ENCODE results near the gene PLEKHG4B.
"Not testable (repeated sequence)": the region's sequence is repeated elsewhere in the genome, so short reads cannot be mapped to it uniquely, and the experiment has no call there.

PLEKHG4B gene

DNA sequence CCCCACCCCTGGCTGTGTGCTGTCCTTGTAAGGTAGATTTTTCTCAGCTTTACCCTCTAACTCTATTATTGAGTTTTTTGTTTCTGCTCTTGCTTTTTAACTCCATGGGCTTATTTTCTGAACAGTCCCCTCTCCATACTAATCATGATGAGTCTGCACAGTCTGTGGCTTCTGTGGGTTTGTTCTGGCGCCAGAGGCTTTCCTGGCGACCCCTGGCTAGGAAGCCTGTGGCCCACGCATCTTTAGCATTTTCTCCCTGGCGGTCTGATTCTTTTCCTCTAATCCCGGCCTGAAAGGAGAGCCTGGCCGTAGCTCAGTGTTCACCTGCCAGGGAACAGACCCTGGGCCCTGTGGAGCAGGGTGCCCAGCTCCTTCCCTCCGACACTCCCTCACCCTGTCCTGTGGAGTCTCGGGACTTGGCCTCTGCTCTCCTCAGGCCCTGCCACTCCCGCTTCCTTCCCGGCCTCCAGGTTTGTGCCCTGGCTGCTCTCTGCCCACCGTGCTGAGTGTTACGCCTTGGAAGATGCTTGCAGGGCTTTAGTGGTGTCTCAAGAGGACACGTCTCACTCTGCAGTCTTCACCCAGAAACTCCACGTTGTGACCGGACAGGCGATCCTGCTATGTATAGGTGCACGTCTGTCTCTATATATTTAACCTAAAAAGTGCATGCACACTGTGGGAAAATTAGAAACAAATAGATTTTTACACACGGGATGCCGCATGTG lies 67.6 kb downstream of the PLEKHG4B start:
- DNase-seq, result no peak

DNA sequence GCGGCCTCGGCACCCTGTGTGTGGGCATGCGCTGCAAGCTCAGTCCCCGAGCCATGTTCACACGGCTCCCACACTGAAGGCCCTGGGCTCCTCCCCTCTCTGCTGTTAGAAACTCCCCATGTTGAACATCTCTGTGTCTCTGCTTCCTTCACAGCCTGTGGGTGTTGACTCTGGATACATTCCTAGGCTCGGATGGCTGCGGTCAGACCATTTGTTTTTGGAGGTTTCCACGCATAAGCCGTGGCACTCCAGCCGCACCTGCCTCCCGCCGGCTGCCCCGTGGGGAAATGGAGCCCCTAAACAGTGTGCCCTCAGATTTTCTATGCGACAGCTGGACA lies 68.2 kb downstream of the PLEKHG4B start:
- no peak for DNase-seq

DNA sequence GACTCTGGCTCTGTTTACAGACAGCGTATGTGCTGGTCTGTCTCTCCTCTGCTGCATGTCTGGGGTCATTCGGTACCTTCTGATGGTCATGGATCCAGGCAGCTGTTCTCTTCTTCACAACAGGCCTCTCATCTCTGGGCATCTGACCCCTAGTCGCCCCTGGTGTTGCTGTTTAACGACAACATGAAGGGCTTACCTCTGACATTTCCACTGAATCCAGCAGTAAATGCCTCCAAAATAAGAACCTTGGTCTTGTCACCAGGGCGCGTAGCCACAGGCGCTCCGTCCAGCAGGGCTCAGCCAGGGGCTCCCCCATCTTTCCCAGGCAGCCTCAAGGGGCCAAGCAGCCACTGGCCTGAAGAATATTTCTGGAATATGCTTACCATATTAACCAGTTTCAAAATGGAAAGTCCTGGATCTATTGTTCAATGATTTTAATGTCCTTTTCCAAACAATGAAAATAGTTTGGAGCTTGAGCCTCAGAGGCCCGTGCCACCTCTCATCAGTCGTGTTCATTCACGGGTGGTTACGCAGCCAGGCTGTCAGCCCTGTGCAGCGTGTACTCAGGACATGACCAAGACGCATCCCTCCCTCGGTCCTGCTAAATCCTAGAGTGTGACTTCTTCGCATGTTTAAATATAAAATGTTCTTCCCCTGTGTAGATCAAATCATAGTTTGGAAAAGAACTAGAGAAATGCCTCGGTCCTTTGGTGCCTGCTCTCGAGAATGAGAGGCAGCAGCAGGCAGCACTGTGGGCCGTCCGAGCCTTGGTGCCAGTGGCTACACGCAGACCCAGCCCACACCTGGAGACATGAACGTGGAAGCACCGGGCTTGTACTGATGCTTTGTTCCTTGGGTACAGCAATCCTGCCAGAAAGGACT lies 69.2 kb downstream of the PLEKHG4B start:
- no peak for DNase-seq

DNA sequence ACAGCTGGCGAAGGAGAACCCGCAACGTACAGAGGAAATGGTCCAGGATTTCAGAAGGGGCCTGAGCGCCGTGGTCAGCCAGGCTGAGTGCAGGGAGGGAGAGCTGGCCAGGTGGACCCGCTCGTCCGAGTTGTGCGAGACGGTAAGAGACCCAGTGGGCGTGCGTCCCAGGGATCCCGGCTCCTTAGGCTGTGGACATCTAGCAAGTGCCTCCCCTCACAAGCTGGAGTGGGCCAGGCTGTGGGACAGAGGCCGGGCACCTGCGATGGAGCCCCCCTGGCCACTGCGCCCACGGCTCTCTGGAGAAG lies 69.8 kb downstream of the PLEKHG4B start:
- no peak for DNase-seq

DNA sequence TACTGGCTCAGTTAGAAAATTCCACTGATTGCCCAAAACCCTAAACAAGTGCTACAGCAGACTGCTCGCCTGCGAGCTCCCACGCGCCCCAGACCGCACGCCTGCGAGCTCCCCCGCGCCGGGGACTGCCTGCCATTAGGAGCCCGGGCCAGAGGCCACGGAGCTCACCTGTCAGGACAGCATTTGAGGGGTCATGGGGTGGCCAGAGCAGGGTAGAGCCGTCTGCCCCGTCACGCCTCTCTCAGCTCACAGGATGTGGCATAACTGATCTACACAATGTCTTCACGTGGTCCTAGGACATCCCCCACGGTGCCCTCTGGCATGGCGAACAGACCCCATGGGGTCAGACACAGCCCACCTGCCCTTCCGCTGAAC lies 70.2 kb downstream of the PLEKHG4B start:
- no peak for DNase-seq

DNA sequence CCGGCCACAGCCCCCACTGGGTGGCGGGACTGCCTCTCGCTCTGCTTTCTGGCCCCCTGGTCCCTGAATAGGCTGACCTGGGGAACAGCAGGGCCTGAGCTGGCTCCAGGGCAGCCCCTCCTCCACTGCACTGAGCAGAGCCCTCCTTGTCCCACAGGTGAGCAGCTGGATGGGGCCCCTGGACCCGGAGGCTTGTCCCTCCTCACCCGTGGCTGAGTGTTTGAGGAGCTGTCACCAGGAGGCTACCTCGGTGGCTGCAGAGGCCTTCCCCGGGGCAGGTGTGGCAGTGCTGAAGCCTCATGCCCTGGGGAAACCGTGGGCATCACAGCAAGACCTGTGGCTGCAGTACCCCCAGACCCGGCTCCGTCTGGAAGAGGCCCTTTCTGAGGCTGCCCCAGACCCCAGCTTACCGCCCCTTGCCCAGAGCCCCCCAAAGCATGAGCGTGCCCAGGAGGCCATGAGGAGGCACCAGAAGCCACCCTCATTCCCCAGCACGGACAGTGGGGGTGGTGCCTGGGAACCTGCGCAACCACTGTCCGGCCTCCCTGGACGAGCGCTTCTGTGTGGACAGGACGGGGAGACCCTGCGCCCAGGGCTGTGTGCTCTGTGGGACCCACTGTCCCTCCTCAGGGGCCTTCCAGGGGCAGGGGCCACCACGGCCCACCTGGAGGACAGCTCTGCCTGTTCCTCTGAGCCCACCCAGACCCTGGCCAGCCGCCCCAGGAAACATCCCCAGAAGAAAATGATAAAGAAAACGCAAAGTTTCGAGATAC lies 70.8 kb downstream of the PLEKHG4B start:
- no peak for DNase-seq

DNA sequence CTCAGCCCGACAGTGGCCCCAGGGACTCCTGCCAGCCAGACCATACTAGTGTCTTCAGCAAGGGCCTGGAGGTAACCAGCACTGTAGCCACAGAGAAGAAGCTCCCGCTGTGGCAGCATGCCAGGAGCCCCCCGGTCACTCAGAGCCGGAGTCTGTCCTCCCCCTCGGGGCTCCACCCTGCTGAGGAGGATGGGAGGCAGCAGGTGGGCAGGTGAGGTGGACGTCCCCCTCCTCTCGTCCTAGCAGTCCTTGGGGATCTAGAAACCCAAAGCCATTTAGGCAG lies 71.3 kb downstream of the PLEKHG4B start:
- no peak for DNase-seq

DNA sequence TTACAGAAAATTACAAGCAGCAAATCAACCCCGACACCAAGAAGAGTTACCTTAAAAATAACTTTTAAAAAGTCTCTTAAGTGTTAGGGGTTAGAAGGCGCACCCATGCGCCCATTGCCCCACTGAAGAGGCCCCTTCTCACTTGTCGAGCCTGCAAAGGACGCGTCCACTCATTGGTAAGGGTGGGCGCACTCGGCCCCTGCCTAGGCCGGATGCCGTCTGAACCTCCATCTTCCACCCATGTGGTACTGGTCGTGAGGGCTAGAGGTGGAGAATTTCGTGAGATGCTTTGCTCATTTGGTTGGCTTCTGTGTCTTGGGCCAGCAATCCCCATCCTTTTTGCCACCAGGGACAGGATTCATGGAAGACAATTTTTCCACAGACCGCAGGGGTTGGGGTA lies 71.9 kb downstream of the PLEKHG4B start:
- DNase-seq, result no peak

DNA sequence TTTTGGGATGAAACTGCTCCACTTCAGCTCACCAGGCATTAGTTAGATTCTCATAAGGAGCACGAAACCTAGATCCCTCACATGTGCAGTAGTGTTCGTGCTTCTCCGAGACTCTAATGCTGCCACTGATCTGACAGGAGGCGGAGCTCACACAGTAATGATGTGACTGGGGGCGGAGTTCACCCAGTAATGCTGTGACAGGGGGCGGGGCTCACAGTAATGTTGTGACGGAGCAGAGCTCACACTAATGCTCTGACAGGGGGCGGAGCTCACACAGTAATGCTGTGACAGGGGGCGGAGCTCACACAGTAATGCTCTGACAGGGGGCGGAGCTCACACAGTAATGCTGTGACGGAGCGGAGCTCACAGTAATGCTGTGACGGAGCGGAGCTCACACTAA lies 72.3 kb downstream of the PLEKHG4B start:
- DNase-seq, result no peak

DNA sequence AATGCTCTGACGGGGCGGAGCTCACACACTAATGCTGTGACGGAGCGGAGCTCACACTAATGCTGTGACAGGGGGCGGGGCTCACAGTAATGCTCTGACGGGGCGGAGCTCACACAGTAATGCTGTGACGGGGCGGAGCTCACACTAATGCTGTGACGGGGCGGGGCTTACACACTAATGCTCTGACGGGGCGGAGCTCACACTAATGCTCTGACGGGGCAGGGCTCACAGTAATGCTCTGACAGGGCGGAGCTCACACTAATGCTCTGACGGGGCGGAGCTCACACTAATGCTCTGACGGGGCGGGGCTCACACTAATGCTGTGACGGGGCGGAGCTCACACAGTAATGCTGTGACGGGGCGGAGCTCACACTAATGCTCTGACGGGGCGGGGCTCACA lies 72.8 kb downstream of the PLEKHG4B start:
- not testable (repeated sequence) for DNase-seq

DNA sequence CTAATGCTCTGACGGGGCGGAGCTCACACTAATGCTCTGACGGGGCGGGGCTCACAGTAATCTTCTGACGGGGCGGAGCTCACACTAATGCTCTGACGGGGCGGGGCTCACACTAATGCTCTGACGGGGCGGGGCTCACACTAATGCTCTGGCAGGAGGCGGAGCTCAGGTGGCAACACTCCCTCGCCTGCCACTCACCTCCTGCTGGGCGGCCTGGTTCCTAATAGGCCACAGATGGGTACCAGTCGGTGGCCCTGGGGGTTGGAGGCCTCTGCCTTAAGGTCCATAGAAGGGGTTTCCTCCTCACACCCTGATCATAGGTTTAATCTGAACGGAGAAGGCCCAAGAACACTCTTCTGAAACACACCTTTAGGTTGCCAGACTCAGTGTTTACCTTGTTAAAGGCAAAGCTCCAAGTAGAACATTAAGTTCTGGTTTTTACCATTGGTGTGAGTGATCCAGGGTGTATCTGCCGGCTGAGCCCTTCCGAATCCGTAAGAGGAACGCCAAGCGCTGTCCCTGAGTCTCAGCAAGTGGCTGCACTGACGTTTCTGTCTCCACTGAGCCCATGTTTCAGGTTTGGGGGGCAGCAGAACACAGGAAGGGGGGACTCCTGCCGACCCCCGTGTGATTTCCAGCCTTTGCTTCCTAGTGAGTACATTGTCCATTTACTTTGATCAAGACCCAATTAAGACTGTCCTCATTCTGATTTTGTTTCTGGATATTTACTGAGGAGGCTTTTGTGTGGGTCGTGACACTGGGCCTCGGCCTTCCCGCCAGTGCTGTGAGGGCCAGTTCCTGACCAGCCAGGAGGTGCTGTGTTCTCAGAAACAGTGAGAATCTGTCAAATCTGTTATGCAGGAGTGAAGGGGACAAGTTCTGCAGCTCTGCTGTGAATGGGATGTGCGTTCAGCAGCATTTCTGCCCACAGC lies 74.7 kb downstream of the PLEKHG4B start:
- DNase-seq, result no peak

DNA sequence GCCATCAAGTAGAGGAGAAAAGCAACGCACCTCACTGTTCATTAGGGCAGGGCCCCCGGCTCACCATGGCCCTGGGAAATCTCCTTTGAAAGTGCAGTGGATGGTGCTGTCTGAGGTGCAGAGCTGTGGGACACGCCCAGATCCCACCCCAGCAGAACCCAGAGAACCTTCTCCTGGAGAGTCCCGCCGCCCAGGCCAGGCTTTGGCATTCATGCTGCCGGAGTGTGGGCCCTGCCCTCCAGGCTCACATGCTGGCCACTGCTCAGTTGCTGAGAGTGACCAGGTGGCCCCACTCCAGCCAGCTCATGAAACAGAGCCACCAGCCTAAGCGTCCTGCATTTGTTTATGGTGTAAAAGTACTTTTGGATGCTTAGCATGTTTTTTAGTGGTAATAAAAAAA lies 75.5 kb downstream of the PLEKHG4B start:
- no peak for DNase-seq

DNA sequence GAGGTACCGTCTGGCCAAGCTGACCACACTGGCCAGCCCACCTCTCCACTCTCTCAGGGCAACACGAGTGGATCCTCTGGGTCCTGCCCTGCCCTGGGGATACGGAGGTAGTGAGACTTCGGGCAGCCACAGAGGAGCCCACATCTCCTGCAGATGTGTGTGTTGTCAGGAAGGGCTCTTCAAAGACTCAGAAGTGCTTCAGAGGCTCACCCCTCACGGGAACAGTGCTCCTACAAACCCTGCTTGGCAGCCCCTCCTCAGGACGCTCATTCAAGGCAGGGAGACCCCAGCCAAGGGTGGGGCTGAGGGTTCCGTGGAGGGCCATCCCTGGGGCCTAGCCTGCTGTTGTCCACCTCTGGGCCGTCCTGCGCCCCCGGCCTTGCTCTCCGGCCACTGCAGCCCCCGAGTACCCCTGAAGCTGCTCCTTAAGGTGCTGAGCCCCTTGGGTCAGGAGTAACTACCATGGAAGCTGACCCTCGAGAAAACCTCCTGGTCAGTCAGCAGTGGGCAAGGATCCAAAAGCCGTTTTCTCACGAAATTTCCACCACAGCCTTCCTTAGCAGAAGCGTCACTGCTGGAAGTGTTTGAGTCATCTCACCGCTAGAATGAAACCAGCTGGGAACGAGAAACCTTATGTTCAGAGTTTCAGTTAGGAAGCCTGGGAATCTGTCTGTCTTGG lies 76.2 kb downstream of the PLEKHG4B start:
- DNase-seq, result no peak

DNA sequence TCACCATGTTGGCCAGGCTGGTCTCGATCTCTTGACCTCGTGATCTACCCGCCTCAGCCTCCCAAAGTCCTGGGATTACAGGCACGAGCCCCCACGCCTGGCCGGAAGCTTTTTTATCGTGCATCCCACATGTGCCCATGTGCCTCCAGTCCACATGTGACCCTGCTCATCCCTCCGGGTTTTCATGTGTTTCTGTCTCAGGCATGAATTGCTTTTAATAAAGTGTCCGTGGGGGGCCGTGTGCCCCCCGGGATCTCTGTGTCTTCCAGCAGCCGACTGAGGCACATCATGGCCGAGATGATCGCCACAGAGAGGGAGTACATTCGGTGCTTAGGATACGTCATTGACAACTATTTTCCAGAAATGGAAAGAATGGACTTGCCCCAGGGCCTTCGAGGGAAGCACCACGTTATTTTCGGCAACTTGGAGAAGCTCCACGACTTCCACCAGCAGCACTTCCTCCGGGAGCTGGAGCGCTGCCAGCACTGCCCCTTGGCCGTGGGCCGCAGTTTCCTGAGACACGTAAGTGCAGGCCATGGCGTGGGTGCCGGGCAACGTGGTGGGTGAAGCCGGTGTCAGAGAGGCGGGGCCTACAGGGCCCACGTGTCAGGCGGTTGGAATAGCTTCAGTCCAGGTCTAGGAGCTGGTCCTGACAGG lies 77.2 kb downstream of the PLEKHG4B start:
- no peak for DNase-seq

DNA sequence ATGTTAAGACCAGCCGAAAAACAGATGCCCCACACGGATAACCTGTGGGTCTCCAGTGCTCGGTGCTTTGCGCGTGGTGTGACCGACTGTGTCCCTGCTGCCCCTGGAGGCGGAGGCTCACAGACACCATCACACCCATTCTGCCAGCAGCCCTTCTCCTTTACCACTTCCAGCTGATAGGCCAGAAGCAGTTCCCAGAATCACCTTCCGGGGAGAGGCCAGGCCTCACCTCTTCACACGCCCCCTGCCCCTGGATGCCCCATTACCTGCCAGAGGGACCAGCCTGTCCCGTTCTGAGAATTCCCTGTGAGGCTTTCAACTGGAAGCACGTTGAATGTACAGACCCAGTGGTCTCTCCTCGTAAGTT lies 77.7 kb downstream of the PLEKHG4B start:
- DNase-seq, result no peak

DNA sequence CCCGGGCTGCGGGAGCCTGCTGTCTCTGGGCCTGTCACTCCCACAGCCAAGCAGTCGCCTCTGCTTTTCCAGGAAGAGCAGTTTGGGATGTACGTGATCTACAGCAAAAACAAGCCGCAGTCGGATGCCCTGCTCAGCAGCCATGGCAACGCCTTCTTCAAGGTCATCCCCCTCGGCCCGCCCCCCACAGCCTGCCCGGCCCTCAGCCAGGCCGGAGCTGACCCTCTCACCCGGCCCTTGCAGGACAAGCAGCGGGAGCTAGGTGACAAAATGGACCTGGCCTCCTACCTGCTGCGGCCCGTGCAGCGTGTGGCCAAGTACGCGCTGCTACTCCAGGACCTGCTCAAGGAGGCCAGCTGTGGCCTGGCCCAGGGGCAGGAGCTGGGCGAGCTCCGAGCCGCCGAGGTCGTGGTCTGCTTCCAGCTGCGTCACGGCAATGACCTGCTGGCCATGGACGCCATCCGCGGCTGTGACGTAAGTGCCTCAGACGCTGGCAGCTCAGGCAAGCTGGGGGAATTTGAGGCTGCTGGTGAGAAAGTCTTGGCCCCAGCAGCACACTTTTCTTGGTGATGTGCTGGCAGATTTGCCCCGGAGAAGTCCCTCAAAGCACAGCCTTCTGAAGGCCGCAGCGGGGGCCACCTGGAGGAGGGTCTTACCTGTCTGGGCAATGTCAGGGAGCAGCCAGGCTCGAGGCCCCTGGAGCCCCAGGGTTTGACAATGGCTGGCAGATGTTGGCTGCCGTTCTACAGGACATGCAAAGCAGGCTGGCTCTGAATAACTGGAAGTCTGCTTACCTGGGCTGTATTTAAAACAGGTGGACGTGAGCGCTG lies 79.2 kb downstream of the PLEKHG4B start:
- DNase-seq, result no peak

DNA sequence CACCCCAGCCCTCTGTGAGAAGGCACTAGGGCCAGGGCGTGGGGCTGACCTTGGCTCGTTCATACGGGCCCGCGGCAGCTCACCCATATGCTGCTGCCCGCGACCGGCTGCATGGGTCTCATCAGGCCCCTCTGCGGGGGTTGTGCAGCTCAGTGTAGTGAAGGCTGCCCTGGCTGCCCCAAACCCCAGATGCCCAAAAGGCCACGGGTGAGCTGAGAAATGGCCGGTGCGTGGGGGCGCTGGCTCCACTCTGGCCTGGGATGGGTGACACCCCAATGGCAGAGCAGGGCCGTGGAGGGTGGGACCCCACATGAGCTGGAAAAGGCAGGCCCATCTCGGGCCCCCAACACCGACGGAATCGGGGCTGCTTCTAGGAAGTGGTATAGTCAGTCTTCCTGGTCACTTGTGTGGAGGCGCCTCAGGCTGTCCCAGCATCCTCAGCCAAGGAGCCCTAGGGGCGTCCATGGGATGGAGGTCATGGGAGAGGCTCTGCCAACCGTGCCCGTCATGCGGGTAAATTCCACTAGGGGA lies 79.9 kb downstream of the PLEKHG4B start:
- no peak for DNase-seq

DNA sequence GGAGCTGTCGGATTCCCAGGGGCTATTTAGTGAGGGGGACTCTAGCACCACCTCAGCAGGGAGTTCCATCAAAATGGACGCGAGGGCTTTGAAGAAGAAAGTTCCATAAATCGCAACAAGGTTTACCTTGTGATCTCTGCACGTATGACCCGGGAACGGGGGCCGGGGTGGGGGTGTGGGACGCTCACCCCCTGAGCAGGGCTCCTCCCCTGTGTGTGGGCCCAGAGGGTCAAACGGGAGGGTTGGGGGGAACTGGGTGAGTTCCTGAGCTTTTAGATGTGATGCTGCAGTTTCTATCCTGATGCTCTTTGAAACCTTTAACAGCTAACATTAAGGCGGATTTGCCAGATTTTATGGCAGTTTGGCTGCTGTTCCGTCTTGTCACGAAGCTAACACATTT lies 80.5 kb downstream of the PLEKHG4B start:
- no peak for DNase-seq

DNA sequence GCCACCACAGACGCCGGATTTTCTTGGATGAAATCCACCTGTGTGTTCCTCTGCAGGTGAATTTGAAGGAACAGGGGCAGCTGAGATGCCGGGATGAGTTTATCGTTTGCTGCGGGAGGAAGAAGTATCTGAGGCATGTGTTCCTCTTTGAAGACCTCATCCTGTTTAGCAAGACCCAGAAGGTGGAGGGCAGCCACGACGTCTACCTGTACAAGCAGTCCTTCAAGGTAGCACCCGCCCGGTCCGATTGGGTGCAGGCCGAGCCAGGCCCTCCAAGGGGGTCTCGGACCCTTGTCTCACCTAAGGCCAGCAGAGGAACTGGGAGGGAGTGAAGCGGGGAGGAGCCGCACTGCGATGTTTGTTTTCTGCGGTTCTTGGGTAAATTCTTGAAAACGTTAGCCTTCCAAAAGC lies 80.9 kb downstream of the PLEKHG4B start:
- no peak for DNase-seq

DNA sequence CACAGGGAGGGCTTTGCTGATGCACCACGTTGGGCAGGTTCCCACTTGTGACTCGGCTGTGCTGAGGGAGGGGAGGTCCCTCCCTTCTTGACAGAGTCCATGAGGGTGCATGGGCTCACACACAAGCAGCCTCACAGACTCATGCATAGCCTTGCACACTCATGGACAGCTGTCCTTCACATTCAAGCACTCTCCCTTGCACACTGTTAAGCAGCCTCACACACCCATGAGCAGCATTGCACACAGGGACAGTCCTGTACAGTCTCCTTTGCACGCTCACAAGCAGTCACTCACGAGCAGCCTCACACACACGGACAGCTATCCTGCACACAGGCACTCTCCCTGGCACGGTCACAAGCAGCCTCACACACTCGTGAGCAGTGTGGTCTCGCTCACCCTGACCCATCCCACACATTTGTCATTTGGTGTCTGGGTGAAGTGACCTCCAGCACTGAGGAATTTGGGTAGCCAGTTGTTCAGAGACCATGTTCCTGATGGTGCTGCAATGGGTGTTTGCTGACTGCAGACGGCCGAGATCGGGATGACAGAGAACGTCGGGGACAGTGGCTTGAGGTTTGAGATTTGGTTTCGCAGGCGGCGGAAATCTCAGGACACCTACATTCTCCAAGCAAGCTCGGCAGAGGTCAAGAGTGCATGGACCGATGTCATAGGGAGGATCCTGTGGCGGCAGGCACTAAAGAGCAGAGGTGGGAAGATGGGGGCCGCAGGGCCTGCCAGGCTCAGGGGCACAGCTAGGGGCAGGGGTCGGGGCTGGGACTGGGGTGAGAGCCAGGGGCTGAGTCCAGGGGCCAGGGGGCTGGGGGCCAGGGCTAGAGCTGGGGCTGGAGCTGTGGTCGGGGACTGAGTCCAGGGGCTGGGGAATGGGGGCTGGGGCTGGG lies 81.7 kb downstream of the PLEKHG4B start:
- DNase-seq, result no peak
